Central memory CD4-positive, alpha-beta T cell (primary cell): Measurements from ENCODE around the gene MYH11.
"Not testable (repeated sequence)": the region's sequence is repeated elsewhere in the genome, so short reads cannot be mapped to it uniquely, and the experiment has no call there.

ENCODE experiments used
- DNase-seq: peaks from one replicate; pipeline ENCODE4 v3.0.0; 2022

Gene MYH11

GRCh38 chr16:15876503-15876902 is 19.7 kb upstream of the MYH11 start:
- no peak for DNase-seq

DNA sequence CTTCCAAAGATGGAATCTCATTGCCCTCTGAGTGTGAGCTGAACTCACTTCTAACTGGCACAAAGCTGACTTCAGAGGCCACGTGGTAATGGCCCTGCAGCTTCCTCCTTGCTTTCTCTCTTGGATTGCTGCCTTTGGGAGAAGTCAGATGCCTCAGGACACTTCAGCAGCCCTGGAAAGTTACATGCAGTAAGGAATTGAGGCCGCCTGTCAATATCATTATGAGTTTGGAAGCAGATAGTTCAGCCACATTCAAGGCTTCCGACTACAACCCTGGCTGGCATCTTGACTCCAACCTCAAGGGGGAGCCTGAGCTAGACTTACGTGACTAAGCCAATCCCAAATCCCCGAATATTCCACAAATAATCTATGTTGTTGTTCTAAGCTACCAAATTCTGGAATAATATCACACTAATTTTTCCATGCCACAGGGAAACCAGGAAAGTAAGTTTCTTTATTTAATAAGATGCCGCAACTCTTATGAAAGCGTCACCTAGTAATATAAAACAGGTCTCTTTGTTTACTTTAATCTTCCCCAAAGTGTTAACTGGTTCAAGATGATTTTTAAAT is 18.0 kb upstream of the MYH11 start:
- DNase-seq, result no peak

- no peak for DNase-seq
These were observed 16.9 kb upstream of the MYH11 start for GRCh38 chr16:15873737-15874136.

- DNase-seq, result no peak
These were observed 16.5 kb upstream of the MYH11 start for GRCh38 chr16:15873301-15873700.

DNA sequence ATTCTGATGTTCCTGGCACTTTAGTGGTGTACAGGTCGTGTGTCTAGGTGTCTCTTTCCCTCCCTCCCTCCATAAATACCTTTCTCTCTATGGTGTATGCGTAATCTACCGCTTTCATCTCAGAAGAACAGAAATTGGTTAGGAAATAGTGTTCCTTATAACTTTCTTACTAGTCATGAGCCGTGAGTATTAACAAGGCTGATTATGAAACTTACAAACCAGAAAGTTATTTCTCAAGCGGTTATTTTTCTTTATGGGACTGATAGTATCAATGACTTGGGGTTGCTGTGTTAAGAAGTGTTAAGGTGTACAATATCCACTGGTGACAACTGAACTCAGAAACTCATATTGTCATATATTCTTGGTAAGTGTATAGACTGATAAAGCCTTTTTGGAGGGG is 13.2 kb upstream of the MYH11 start:
- no peak for DNase-seq

- DNase-seq, result no peak
These were observed 9.6 kb upstream of the MYH11 start for GRCh38 chr16:15866451-15866850.

- no peak for DNase-seq
These were observed 8.9 kb upstream of the MYH11 start for GRCh38 chr16:15865742-15866141.

DNA sequence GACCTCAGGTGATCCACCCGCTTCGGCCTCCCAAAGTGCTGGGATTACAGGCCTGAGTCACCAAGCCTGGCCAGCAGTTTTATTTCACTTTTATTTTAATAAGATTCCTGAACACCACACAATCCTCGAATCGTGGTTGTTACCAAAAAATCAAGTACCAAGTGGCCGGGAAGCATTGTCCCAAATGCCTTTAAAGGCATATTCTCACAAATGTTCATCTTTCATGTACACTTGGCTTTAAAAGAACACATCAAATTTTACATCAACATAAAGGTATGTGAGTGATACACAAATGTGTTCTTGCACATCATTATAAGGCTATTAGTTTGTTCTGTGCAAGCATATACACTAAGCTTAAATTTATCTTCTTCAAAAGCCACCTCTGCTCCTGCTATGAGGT is 8.1 kb upstream of the MYH11 start:
- no peak for DNase-seq

- no peak for DNase-seq
These were observed 5.2 kb upstream of the MYH11 start for GRCh38 chr16:15861996-15862395.

DNA sequence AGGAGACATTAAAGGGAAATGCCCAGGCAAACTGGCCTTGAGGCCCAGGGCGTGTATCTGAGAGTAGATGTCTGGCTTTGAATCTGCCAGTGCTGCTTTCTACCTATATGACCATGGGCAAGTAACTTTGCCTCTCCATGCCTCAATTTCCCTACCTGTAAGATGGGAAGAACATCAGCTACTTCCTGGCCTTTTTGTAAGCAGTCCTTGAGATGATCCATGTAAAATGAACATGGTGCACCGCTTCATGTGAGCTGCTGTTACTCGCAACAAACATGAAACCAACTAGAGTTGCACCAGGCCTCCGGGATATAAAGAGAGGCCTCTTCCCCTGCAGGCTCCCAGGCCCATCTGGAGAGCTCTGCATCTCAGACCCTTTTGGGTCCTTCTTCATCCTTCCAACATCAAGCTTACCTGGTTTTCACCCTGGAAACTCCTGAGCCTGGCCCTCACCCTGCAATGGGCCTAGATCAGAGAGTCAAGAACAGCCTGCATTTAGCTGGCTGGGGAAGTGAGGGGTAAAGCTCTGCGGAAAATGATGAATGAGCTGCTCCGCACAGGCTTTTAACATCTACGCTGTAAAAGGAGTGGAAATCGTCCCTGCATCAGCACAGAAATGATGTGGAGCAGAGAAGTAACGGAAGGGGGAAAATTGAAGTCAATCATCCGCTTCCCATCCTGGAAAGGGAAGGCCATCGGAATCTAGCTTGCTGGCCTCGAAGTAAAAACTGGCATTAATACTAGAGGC is 2.3 kb upstream of the MYH11 start:
- no peak for DNase-seq

DNA sequence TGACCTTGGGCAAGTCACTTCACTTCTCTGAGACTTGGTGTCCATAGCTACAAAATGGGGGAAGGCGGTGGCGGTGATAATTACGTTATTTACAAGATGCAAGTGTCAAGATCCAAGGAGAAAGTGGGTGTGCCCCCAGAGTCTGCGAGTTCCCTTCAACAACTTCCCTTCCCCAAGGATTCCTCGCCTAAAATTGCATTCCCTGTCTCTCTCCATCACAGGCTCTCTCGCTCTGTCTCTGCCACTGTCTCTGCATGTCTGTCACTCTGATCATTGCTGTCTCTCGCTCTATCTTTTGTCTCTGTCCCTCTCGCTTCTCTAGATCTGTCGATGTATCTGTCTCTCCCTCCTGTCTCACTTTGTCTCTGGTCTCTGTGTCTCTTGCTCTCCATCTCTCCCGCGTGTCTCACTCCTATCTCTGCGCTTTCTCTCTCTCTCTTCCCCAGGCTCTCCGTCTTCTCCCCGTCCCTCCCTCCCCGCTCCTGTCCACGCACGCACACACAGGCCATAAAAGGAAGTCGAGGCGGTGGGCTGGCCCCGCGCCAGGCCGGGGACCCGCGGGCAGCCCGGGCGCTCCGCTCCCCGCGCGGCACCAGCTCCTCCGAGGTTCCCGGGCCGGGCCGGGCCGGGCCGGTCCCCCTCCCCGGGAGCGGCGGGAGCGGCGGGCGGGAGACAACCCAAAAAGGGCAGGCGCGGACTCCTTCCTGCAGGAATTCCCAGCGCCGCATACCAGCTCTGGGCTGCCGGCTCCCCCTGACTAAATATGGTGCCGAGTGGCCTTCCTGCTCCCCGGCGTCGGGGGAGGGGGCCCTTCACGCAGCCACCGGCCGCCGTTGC is 1.1 kb upstream of the MYH11 start:
- no peak for DNase-seq

- DNase-seq, result no peak
These were observed 646 bp downstream of the MYH11 start for GRCh38 chr16:15856182-15856581.

- no peak for DNase-seq
These were observed 1.2 kb downstream of the MYH11 start for GRCh38 chr16:15855704-15856003.

DNA sequence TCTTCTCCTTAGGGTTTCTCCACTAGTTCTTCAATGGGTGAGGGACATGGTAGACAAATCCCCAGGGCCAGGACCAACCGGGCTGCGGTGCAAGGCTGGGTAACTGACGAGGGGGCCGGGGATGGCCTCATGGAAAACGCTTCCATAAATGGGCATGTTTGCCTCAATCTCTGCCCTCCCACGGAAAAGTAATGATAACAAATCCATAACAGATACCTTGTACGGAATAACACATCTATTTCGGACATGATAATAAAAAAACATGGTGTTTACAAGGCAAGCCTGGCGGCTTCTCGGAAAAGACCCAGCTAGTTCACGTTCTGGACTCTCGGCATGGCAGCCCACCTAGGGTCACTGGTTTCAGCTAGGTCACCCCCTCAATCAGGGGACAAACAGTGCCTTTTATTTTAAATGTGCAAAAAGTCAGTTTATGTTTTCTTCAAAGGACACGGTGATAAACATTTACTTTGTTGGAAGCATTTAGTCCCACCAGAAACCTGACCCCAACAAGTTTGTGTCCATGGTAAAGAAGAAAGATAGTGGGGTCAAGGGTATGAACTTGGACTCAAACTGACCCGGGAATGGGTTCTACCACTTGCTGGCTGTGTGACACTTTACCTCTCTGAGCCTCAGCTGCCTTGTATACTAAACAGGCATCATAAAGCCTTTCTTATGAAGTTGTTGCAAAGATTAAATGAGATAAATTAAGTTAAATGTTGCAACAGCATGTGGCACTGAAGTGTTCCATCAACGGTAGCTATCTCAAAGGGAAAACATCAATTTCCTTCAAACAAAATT is 1.7 kb downstream of the MYH11 start:
- DNase-seq, result no peak

DNA sequence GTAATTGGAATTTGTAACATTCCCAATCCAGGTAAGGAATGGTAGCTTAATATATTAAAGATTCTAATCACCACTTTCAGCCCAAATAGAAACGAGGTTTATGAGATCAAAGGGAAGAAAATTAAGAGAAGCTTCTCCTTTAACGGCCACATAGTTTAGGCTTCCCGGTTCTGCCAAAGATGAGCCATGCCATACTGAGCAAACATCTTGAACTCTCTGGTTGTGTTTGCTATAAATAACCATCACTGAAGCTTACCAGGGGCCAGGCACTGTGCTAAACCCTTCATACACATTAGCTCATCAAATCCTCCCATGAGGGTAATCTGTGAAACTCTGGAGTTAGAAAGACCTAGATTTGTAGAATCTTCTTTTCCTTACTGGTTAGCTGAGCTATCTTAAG is 2.8 kb downstream of the MYH11 start:
- DNase-seq, result no peak

GRCh38 chr16:15853021-15853420 is 3.8 kb downstream of the MYH11 start:
- no peak for DNase-seq

DNA sequence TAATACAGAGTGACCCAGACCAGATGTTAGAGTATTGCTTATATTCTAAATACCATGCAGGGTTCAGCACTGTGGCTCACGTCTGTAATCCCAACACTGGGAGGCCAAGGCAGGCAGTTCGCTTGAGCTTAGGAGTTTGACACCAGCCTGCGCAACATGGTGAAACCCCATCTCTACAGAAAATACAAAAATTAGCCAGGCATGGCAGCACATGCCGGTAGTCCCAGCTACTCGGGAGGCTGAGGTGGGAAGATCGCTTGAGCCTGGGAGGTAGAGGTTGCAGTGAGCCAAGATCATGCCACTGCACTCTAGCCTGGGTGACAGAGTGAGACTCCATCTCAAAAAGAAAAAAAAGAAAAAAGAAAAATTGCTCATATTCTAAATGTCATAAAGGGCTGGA is 6.3 kb downstream of the MYH11 start:
- DNase-seq, result not testable (repeated sequence)

DNA sequence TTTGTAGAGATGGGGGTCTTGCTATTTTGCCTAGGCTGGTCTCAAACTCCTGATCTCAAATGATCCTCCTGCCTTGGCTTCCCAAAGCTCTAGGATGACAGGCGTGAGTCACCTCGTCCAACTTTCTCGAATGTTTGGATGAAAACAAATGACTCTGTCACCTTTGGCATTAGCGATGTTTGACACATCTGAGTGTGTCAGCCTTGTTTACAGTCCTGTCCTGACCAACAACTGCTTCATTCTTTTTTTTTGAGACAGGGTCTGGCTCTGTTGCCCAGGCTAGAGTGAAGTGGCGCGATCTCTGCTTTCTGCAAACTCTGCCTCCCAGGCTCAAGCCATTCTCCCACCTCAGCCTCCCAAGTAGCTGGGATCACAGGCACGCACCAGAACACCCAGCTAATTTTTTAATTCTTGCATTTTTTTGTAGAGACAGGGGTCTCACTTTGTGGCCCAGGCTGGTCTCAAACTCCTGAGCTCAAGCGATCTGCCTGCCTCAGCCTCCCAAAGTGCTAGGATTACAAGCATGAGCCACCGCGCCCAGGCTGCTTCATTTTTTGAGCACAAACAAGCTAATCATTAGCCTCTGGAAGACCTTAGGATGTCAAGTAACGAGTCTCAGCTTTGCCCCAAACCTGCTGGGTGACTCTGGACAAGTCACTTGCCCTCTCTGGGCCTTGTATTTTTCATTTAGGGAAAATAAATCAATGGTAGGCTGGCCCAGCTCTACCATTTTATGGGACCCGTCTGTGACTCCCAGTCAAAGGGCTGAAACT is 7.4 kb downstream of the MYH11 start:
- no peak for DNase-seq

DNA sequence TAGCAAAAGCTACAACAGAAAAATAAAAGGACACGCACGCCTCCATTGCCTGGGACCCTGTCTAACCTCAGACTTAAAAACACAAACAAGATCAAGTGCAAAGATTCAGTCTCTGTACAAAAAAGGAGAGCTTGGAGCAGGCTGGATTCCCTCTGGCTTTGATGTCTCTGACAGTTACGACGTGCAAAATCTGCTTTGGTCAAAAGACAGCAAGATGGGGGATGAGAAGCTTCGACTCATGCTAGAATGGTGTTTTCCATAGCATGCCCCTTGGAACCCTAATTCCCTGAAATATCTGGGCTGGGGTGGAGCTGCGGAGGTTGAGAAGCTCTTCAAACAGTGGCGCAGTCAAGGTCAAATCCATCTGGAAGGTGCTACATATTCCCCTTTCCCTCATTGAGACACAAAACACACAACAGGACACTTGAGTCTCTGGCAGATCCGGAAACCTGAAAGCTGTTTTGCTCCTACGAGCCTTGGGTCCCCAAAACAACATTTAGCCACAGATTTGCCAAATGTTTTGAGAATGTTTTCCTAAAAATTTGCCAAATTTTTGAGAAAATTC is 9.1 kb downstream of the MYH11 start:
- no peak for DNase-seq

DNA sequence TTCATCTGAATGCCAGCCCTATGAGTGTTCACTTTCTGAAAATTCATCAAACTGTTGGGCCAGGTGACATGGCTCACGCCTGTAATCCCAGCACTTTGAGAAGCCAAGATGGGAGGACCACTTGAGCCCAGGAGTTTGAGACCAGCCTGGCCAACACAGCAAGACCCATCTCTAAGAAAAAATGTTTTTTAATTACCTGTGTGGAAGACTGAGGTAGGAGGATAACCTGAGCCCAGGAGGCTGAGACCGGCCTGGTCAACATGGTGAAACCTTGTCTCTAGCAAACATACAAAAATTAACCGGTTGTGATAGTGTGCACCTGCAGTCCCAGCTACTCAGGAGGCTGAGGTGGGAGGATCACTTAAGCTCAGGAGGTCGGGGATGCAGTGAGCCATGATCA is 10.3 kb downstream of the MYH11 start:
- no peak for DNase-seq

GRCh38 chr16:15843635-15844279 is 13.1 kb downstream of the MYH11 start:
- no peak for DNase-seq

DNA sequence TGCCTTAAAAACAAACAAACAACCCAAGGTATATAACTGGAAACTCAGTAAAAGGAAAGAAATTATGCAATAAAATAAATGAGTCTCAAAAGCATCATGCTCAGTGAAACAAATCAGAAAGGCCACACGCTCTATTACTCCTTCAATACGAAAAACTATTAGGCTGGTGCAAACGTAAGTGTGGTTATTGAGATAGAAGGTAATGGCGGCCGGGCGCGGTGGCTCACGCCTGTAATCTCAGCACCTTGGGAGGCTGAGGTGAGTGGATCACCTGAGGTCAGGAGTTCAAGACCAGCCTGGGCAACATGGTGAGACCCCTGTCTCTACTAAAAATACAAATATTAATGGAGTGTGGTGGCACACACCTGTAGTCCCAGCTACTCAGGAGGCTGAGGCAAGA is 17.6 kb downstream of the MYH11 start:
- DNase-seq, result not testable (repeated sequence)
